GM23248 (cell line): ENCODE data around the gene LPAR5. TPM values are rescaled to one million over a fixed set of nuclear protein-coding genes. Genes with fewer than 3 reads are reported as not detected.

ENCODE experiments used
- DNase-seq: peaks from one replicate; pipeline ENCODE4 v3.0.0-alpha.2; 2015
- H2AFZ ChIP-seq: fragments of 200-600 bp; sonication (generic); 2 replicates; pipeline ENCODE4 v1.6.1; 2016; ENCODE audit warnings: antibody characterized with exemption
- H3F3A ChIP-seq: fragments of 200-600 bp; sonication (generic); 2 replicates; pipeline ENCODE4 v1.6.1; 2016; ENCODE audit warnings: mild to moderate bottlenecking, antibody characterized with exemption, mixed run types; ENCODE audit not compliant: insufficient read depth
- H3K27ac ChIP-seq: fragments of 200-600 bp; sonication (generic); 2 replicates; pipeline ENCODE4 v1.5.1; 2016; ENCODE audit warnings: mild to moderate bottlenecking
- H3K27me3 ChIP-seq: fragments of 200-600 bp; sonication (generic); replicated peaks from 2 replicates; pipeline ENCODE4 v1.6.1; 2016; ENCODE audit warnings: mild to moderate bottlenecking; ENCODE audit not compliant: insufficient read depth
- H3K36me3 ChIP-seq: fragments of 200-600 bp; sonication (generic); 2 replicates; pipeline ENCODE4 v1.6.1; 2016; ENCODE audit warnings: low read depth, mild to moderate bottlenecking
- H3K4me1 ChIP-seq: fragments of 200-600 bp; sonication (generic); 2 replicates; pipeline ENCODE4 v1.6.1; 2016; ENCODE audit warnings: mild to moderate bottlenecking; ENCODE audit not compliant: insufficient read depth
- H3K4me2 ChIP-seq: fragments of 200-600 bp; sonication (generic); one replicate; pipeline ENCODE4 v1.6.1; 2016; ENCODE audit warnings: mild to moderate bottlenecking; ENCODE audit not compliant: unreplicated experiment
- H3K4me3 ChIP-seq: fragments of 200-600 bp; sonication (generic); 2 replicates; pipeline ENCODE4 v1.5.1; 2016; ENCODE audit warnings: mild to moderate bottlenecking
- H3K79me2 ChIP-seq: fragments of 200-600 bp; sonication (generic); 2 replicates; pipeline ENCODE4 v1.6.1; 2016; ENCODE audit warnings: mild to moderate bottlenecking; ENCODE audit not compliant: insufficient read depth
- H3K9ac ChIP-seq: fragments of 200-600 bp; sonication (generic); 2 replicates; pipeline ENCODE4 v1.6.1; 2016; ENCODE audit warnings: mild to moderate bottlenecking
- H3K9me2 ChIP-seq: fragments of 200-600 bp; sonication (generic); 2 replicates; pipeline ENCODE4 v1.6.1; 2016; ENCODE audit warnings: mixed run types, mild to moderate bottlenecking, moderate library complexity; ENCODE audit not compliant: insufficient read depth
- H3K9me3 ChIP-seq: fragments of 200-600 bp; sonication (generic); one replicate; pipeline ENCODE4 v1.6.1; 2017; ENCODE audit warnings: low read depth
- H4K20me1 ChIP-seq: fragments of 200-600 bp; sonication (generic); 2 replicates; pipeline ENCODE4 v1.6.0; 2016; ENCODE audit not compliant: insufficient read depth
- EZH2 ChIP-seq: fragments of 200-600 bp; sonication (generic); IDR thresholded peaks from 2 replicates; pipeline ENCODE4 v1.6.1; 2018; ENCODE audit warnings: antibody characterized with exemption, mild to moderate bottlenecking; ENCODE audit not compliant: insufficient read depth, poor library complexity, severe bottlenecking
- EZH2phosphoT487 ChIP-seq: fragments of 200-600 bp; sonication (generic); IDR thresholded peaks from 2 replicates; pipeline ENCODE4 v1.6.1; 2018; ENCODE audit warnings: antibody characterized with exemption, moderate library complexity, mild to moderate bottlenecking, low read depth; ENCODE audit not compliant: insufficient read depth
- WGBS, 2 experiments: methylation state at CpG; one replicate each; pipeline ENCODE4 v1.1.6; 2015 to 2017; ENCODE audit warnings: low lambda C conversion rate in 2 of 2, low coverage in 1 of 2; ENCODE audit errors: missing lambda C conversion rate in 2 of 2; 5-methylcytosine and 5-hydroxymethylcytosine counted together
- in situ Hi-C: fragments of 300-500 bp; cut with MboI; formaldehyde crosslinking; loops from 2 replicates; pipeline ENCODE4 v1.15.0; 2020
- polyA plus RNA-seq: library from polyadenylated mRNA; unstranded; fragments of >200 nt; fragmentation: Nextera tagmentation; extraction: Ambion mirVana; gene quantifications from 2 replicates; pipeline ENCODE4 v1.2.1, GENCODE V29; 2016
- total RNA-seq: library from RNA; depleted of rRNA; stranded (reverse); fragments of >200 nt; shearing (Covaris generic); gene quantifications from 2 replicates; pipeline ENCODE4 v1.2.3, GENCODE V29; 2014

LPAR5 gene
- total and polyA plus RNA-seq, 2 experiments from 2014 or later = not detected

DNA sequence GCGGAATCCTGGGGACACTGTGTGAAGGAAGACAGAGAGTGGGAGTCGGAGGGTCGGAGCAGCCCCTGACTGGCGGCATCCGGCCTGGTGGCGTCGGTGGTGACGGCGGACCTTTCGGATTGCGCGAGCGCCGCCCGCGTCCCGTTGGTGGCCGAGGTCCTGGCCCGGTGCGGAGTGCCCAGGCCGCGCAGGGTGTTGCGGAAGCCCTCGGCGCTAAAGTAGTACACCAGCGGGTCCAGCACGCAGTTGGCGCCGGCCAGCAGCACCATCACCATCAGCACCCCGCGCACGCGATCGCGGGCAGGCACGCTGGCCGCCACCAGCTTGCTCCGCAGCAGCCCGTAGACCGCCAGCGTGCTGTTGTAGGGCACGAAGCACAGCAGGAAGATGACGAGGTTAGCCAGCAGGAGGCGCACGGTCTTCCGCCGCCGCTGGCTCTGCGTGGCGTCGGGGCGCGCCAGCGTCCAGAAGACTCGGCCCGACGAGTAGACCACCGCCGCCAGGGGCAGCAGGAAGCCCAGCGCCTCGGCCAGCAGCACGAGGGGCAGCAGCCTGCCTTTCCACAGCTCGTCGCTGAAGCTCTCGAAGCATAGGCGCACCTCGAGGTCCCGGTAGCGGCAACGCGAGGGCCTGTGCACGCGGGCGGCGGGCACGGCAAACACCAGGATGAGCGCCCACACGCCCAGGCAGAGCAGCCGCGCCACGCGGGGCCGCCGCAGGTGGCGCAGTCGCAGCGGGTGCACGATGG lies 15.4 kb downstream of the LPAR5 start:
- Histone ChIP-seq H3K27me3 (no peaks in the 10 kb centered on the region), H3K4me1 (no peaks in the 10 kb centered on the region), H3K9me2 (no peaks in the 10 kb centered on the region), H3K79me2 (no peaks in the 10 kb centered on the region), H2AFZ (peak overlapping the region; percentile 91), H3K9ac (no peak overlapping the region), H3K4me2 (no peak overlapping the region), H3K4me3 (peak overlapping the region; percentile 61), H3F3A (peaks cover 5% of the 10 kb centered on the region; the same call in 1 of the 2 replicates), H3K27ac (no peak overlapping the region), H4K20me1 (no peaks in the 10 kb centered on the region), H3K36me3 (no peaks in the 10 kb centered on the region), H3K9me3 (no peaks in the 10 kb centered on the region)
- TF ChIP-seq EZH2phosphoT487 = no peak
- no peak for TF ChIP-seq EZH2
- peak; percentile 82 for DNase-seq
- in situ Hi-C loops = no loop called here
- WGBS, 2 experiments = 14 to 27% methylated on average over 66 to 87 of the region's 88 CpGs

DNA sequence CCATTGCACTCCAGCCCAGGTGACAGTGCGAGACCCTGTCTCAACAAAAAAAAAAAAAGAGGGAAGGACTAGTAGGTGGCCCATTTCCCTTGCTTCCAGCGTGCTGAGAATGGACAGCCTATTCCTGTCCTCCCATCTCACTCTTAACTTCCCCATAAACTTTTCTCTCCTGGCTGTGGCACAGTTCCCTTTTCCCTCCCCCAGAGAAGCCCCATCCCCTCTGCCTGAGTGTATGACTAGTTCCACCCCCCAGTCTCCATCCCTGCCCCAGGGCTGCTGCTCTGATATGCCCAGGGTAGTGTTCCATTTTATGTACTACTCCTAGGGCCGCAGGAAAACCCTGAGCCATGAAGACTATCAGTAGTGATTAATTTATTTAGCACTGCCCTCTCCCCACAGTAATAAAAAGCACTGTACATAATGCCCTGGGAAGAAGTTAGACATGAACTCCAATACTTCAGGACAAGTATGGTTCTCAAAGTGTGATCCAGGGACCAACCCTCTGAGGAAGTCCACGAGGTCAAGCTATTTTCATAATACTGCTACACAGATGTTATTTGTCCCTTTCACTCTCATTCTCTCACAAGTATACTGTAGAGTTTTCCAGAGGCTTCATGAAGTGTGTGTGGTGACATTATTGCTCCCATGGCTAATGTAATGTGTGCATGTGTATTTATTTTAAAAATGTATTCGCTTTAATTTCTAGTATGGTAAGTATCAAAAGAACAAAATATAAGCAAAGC lies 17.1 kb downstream of the LPAR5 start:
- no peaks in the 10 kb centered on the region for H3K4me1 ChIP-seq
- H3K9me3 ChIP-seq = no peaks in the 10 kb centered on the region
- no peak overlapping the region for H3K27ac ChIP-seq
- no peak for DNase-seq
- no peaks in the 10 kb centered on the region for H3K79me2 ChIP-seq
- H2AFZ ChIP-seq = no peak overlapping the region
- TF ChIP-seq EZH2phosphoT487 = no peak
- TF ChIP-seq EZH2 = no peak
- H3K9ac ChIP-seq = no peak overlapping the region
- H3K9me2 ChIP-seq = no peaks in the 10 kb centered on the region
- H3K4me2 ChIP-seq = no peak overlapping the region
- in situ Hi-C loops = no loop called here
- no peaks in the 10 kb centered on the region for H4K20me1 ChIP-seq
- H3K27me3 ChIP-seq = no peaks in the 10 kb centered on the region
- H3K36me3 ChIP-seq = no peaks in the 10 kb centered on the region
- H3F3A ChIP-seq = peaks cover 15% of the 10 kb centered on the region
- WGBS, 2 experiments = 77 to 78% methylated on average over 5 of the region's 5 CpGs
- no peak overlapping the region for H3K4me3 ChIP-seq

GRCh38 chr12:6615802-6616201 lies 20.0 kb downstream of the LPAR5 start:
- no peak for DNase-seq
- Histone ChIP-seq H3K79me2 (no peaks in the 10 kb centered on the region), H3K4me2 (no peak overlapping the region), H2AFZ (no peak overlapping the region), H4K20me1 (no peaks in the 10 kb centered on the region), H3F3A (peaks cover 22% of the 10 kb centered on the region), H3K9me3 (no peaks in the 10 kb centered on the region), H3K9me2 (no peaks in the 10 kb centered on the region), H3K9ac (no peak overlapping the region), H3K27ac (no peak overlapping the region), H3K36me3 (no peaks in the 10 kb centered on the region), H3K4me1 (peaks cover 12% of the 10 kb centered on the region; the same call in 1 of the 2 replicates), H3K27me3 (no peaks in the 10 kb centered on the region), H3K4me3 (no peak overlapping the region)
- in situ Hi-C loops = no loop called here
- WGBS, 2 experiments = 53 to 61% methylated on average over 3 of the region's 3 CpGs
- TF ChIP-seq EZH2 (no peak), EZH2phosphoT487 (no peak)

- peak; percentile 42 for DNase-seq
- Histone ChIP-seq H3K9me3 (no peaks in the 10 kb centered on the region), H3K9me2 (no peaks in the 10 kb centered on the region), H3F3A (peaks cover 22% of the 10 kb centered on the region), H3K36me3 (no peaks in the 10 kb centered on the region), H3K27ac (peak overlapping the region; percentile 78), H2AFZ (peak overlapping the region; percentile 72), H3K4me3 (no peak overlapping the region), H3K27me3 (no peaks in the 10 kb centered on the region), H3K4me1 (peaks cover 12% of the 10 kb centered on the region; the same call in 1 of the 2 replicates), H3K9ac (peak overlapping the region; percentile 61), H4K20me1 (no peaks in the 10 kb centered on the region), H3K79me2 (no peaks in the 10 kb centered on the region), H3K4me2 (no peak overlapping the region)
- in situ Hi-C loops = no loop called here
- TF ChIP-seq EZH2phosphoT487 (no peak), EZH2 (no peak)
- WGBS, 2 experiments = 56 to 62% methylated on average over 7 of the region's 7 CpGs
Observed at GRCh38 chr12:6614513-6615172, 21.1 kb downstream of the LPAR5 start.
